HG02970 (cell line): ENCODE measurements around the gene CYB561A3.

Experiments used
- ATAC-seq: cut with Tn5 transposase; IDR thresholded peaks from one replicate; pipeline ENCODE4 v1.9.1; 2021; ENCODE audit warnings: mild to moderate bottlenecking, moderate library complexity, moderate number of reproducible peaks; ENCODE audit not compliant: unreplicated experiment, low FRiP score

Gene CYB561A3

GRCh38 chr11:61369372-61370348 lies 8.0 kb upstream of the CYB561A3 start:
- no peak for ATAC-seq

DNA sequence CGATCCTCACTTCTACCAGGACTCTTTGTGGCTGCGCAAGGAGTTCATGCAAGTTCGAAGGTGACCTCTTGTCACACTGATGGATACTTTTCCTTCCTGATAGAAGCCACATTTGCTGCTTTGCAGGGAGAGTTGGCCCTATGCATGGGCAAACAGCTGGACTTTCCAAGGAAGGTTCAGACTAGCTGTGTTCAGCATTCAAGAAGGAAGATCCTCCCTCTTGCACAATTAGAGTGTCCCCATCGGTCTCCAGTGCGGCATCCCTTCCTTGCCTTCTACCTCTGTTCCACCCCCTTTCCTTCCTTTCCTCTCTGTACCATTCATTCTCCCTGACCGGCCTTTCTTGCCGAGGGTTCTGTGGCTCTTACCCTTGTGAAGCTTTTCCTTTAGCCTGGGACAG lies 7.0 kb upstream of the CYB561A3 start:
- no peak for ATAC-seq

DNA sequence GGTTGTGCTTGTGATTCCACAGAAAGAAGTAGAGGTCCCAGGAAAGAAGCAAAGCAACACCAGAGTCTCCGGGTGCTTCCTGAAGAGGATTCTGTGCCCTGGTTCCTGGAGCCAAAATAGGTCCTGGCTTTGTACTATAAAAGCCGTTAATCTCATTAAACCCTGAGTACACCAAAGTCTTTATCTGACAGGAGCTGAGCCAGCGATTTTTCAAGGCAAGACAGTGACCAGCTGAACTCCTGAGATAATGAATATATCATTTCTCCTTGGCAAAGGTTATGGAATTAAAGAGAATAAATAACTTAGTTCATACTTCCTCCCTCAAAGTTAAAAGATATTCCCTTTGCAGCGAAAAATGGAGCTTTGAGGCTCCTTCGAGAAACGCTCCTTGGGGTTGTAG lies 5.7 kb upstream of the CYB561A3 start:
- ATAC-seq, result no peak

- no peak for ATAC-seq
Measured at GRCh38 chr11:61364012-61364675, 2.5 kb upstream of the CYB561A3 start.

GRCh38 chr11:61362542-61362875 lies 827 bp upstream of the CYB561A3 start:
- no peak for ATAC-seq

GRCh38 chr11:61361237-61361740 lies 393 bp downstream of the CYB561A3 start:
- peak; percentile 1 for ATAC-seq

GRCh38 chr11:61359516-61359915 lies 2.2 kb downstream of the CYB561A3 start:
- ATAC-seq, result no peak

GRCh38 chr11:61358566-61358965 lies 3.1 kb downstream of the CYB561A3 start:
- ATAC-seq, result no peak

GRCh38 chr11:61357894-61358239 lies 3.8 kb downstream of the CYB561A3 start:
- no peak for ATAC-seq

DNA sequence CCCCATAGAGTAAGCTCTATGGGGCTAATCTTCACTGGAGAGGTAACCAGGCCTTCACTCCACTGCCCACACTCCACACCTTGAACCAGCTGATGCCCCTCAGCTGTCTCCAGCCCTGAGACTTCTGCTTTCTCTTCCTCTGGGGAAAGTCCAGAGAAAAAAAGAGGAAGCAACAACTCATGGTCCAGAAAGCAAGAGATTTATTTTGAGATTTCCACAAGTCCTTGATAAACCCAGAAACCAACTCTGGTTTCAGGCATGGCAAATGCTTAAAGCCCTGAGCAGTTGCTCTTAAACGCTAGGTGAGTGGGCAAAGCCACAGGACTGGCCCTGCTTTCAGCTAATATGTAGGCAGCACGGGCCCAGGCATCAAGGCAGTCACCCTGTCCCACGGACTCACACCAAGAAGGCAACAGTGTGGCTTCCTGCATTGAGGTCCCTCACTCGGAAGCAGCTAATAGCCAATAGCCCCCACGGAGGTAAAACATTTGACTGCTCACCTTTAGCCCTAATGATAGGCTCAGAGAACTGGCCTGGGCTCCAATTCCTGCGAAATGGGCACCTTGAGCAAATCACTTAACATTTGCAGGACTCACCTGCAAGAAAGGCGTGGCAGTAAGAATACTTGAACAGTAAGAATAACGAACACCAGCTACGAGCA lies 4.3 kb downstream of the CYB561A3 start:
- peak; percentile 28 for ATAC-seq

DNA sequence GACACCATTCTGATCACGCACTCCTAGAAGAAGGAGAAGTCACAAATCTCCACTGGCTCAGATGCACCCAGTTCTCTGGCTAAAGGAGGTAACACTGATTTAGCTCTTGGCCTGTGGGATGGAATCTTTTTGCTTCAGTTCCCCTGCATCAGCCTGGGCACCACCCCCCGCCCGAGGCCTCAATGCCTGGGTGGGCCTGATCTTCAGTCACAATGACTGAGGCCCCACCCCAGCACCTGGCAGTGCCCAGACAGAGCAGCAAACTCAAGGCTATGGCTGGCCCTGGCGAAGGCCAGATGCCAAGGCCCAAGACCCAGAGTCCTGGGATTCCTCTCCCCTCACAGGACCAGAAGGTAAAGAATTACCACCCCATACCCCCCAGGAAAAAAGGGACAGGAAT lies 5.0 kb downstream of the CYB561A3 start:
- ATAC-seq, result no peak

GRCh38 chr11:61354208-61354607 lies 7.5 kb downstream of the CYB561A3 start:
- ATAC-seq, result no peak

- ATAC-seq, result no peak
Measured at GRCh38 chr11:61353131-61354067, 8.3 kb downstream of the CYB561A3 start.

GRCh38 chr11:61352038-61352437 lies 9.6 kb downstream of the CYB561A3 start:
- ATAC-seq, result no peak

DNA sequence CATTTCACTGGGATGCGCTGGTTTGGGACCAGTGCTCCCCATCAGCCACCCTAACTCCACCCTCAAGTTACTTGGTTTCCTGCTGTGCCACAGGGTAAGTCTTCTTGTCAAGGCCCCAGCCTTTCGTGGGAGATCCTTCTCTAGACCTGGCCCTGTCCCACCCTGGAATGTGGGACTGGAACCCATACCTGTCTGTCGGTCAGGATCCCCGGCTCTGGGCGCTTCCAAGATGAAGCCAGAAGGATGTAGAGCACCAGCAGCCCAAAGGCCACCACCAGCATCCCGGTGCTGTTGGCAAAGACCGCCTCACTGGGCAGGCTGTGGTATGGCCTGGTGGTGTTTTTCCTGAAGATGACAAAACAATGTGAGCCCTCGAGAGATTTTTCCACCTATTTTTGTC lies 10.9 kb downstream of the CYB561A3 start:
- no peak for ATAC-seq

- ATAC-seq, result no peak
Measured at GRCh38 chr11:61350336-61350735, 11.3 kb downstream of the CYB561A3 start.

DNA sequence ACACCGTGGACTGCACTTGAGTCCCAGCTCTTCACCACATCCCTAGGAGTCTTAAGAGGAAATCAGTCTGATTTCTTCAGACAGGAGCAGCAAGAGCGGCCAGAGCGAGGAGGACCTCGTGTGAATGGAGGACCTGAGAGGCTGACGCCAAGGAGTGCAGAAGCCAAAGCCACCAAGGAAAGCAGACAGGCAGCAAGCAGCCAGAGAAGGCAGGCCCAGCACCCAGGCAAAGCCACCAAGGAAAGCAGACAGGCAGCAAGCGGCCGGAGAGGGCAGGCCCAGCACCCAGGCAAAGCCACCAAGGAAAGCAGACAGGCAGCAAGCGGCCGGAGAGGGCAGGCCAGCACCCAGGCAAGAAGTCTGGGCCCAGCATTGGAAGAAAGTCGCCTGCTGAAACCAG lies 11.8 kb downstream of the CYB561A3 start:
- no peak for ATAC-seq

DNA sequence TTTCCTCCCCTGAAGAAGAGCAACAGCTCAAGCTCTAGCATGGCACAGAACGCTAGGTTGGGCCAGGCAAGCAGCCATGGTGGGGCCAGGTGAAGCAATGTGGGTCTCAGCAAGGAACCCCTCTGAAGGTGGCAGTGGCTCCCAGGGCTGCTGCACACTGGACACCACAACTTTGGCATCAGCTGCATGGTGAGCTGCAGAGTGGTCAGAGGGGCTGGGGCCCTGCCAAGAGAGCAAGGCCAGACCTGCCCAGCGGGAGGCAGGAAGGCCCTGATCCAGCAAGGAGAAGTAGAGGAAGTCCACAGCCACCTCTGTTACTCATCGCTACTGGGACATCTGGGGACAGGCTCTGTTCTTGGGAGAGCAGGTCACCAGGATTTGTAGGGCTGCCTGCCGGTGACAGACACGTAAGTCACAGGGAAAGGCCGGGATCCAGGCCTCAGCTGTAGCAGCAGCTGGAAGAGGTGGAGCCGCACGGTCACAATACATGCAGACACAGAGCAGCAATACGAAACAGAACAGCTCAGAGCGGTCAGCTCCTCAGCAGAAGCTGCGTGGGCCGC lies 12.4 kb downstream of the CYB561A3 start:
- ATAC-seq, result no peak

DNA sequence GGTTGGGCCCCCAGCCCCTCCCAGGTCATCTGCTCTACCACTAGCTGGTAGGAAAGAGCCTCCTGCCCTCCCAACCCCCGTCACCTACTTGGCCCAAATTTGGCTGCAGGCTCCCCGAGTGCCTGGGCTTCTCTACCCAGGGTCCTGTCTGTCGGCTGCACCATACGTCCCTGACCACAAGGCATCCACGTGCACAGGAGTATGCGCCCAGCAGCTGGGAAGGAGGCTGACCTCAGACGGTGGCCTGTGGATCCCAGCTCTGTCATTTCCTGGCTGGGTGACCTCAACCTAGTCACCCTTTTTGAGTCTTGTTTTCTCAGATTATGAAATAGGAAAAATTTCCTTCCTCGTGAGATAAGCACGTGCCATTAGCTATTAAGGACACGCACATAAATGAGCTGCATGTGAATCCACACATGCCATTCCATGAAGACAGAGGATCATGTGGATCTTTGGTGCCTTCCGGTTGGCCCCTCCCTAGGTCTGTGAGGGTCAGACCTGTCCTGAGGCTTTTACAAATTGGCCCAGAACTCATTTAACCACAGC lies 13.7 kb downstream of the CYB561A3 start:
- no peak for ATAC-seq
